HL-60 (cell line): ENCODE results near the gene CIROP.

ENCODE experiments used
- DNase-seq, 2 experiments: peaks; one replicate each; pipeline ENCODE4 v3.0.0-alpha.2; 2010 to 2020; ENCODE audit warnings: low read depth in 1 of 2, low spot score in 1 of 2
- H3K27ac ChIP-seq: fragments of 250-450 bp; sonication (Bioruptor Pico); replicated peaks from 2 replicates; pipeline ENCODE4 v1.5.1; 2020; ENCODE audit warnings: mild to moderate bottlenecking, moderate library complexity
- H3K27me3 ChIP-seq: fragments of 250-450 bp; sonication (Bioruptor Pico); 2 replicates; pipeline ENCODE4 v1.5.1; 2021; ENCODE audit warnings: mild to moderate bottlenecking, moderate library complexity; ENCODE audit not compliant: insufficient read depth, poor library complexity, severe bottlenecking
- H3K4me3 ChIP-seq: replicated peaks from 2 replicates; pipeline ENCODE4 v1.5.1; 2011; ENCODE audit warnings: mild to moderate bottlenecking, control low read depth, low read length; ENCODE audit not compliant: insufficient read depth
- CTCF ChIP-seq: IDR thresholded peaks from one replicate; pipeline ENCODE4 v1.5.1; 2011; ENCODE audit warnings: low read length, control low read depth, inconsistent platforms; ENCODE audit not compliant: insufficient read depth
- GABPA ChIP-seq: IDR thresholded peaks from 2 replicates; pipeline ENCODE4 v1.6.1; 2012; ENCODE audit warnings: low read depth
- POLR2AphosphoS5 ChIP-seq: IDR thresholded peaks from 2 replicates; pipeline ENCODE4 v1.6.1; 2012; ENCODE audit warnings: low read depth
- REST ChIP-seq: IDR thresholded peaks from 2 replicates; pipeline ENCODE4 v1.6.1; 2012; ENCODE audit warnings: low read depth; ENCODE audit not compliant: insufficient replicate concordance
- SPI1 ChIP-seq: IDR thresholded peaks from 2 replicates; pipeline ENCODE4 v1.6.1; 2012; ENCODE audit warnings: low read depth, mild to moderate bottlenecking, borderline replicate concordance

Gene CIROP

GRCh38 chr14:23090254-23090636 is 14.5 kb downstream of the CIROP start:
- H3K27ac ChIP-seq = no peak overlapping the region

GRCh38 chr14:23089498-23090253 is 15.1 kb downstream of the CIROP start:
- TF ChIP-seq REST (no peak), POLR2AphosphoS5 (no peak), GABPA (no peak), SPI1 (no peak), CTCF (no peak)
- H3K27ac ChIP-seq = no peak overlapping the region
- DNase-seq = no peak
- H3K27me3 ChIP-seq = no peaks in the 10 kb centered on the region
- no peak overlapping the region for H3K4me3 ChIP-seq

More at GRCh38 chr14:23090254-23090636, 14.5 kb downstream of the CIROP start:
- H3K4me3 ChIP-seq = no peak overlapping the region
- no peaks in the 10 kb centered on the region for H3K27me3 ChIP-seq
- TF ChIP-seq GABPA (no peak), POLR2AphosphoS5 (no peak), SPI1 (no peak), REST (no peak), CTCF (no peak)
- no peak for DNase-seq

GRCh38 chr14:23086565-23086964 is 18.2 kb downstream of the CIROP start:
- no peak for DNase-seq
- TF ChIP-seq REST = no peak
- TF ChIP-seq CTCF = no peak
- no peak for TF ChIP-seq GABPA
- TF ChIP-seq SPI1 = no peak
- TF ChIP-seq POLR2AphosphoS5 = no peak
- H3K27ac ChIP-seq = no peak overlapping the region

More at GRCh38 chr14:23086565-23086964, 18.2 kb downstream of the CIROP start:
- no peaks in the 10 kb centered on the region for H3K27me3 ChIP-seq
- H3K4me3 ChIP-seq = no peak overlapping the region
